HFFc6 (cell line): ENCODE data around the gene RAB38. TPM values are rescaled to one million over a fixed set of nuclear protein-coding genes. Genes with fewer than 3 reads are reported as not detected.

Experiments used
- DNase-seq: peaks from one replicate; pipeline ENCODE4 v3.0.0-alpha.2; 2018
- H3K27ac Mint-ChIP-seq: 2 replicates; pipeline ENCODE4 v1.8.0; 2020; ENCODE audit warnings: mild to moderate bottlenecking, mixed read lengths
- H3K27me3 Mint-ChIP-seq: 2 replicates; pipeline ENCODE4 v1.8.0; 2021; ENCODE audit warnings: mild to moderate bottlenecking, moderate library complexity, mixed read lengths; ENCODE audit not compliant: insufficient read depth
- H3K36me3 Mint-ChIP-seq: 2 replicates; pipeline ENCODE4 v1.8.0; 2021; ENCODE audit warnings: low read depth, mixed read lengths
- H3K4me1 Mint-ChIP-seq: 2 replicates; pipeline ENCODE4 v1.8.0; 2020; ENCODE audit warnings: low read depth, mixed read lengths
- H3K4me3 Mint-ChIP-seq: 2 replicates; pipeline ENCODE4 v1.8.0; 2020; ENCODE audit warnings: mild to moderate bottlenecking, moderate library complexity, mixed read lengths
- H3K9me3 Mint-ChIP-seq: 2 replicates; pipeline ENCODE4 v1.8.0; 2020; ENCODE audit warnings: mild to moderate bottlenecking, mixed read lengths
- CTCF ChIP-seq: fragments of 200-600 bp; sonication (generic); IDR thresholded peaks from 2 replicates; pipeline ENCODE4 v1.5.0; 2021; ENCODE audit warnings: antibody characterized with exemption, mild to moderate bottlenecking
- microRNA-seq: library from miRNA; unstranded; fragments of <30 nt; microRNA quantifications from one replicate; pipeline ENCODE4, GENCODE V29; 2019
- total RNA-seq, 6 experiments: library from RNA; stranded (reverse); fragmentation: NEBNext Ultra II Directional; extraction: Animal tissue kit (Norgen Biotek cat#: 25700); gene quantifications; 2 replicates in 1 of 6; 3 replicates in 5 of 6; pipeline ENCODE4 v1.2.3, GENCODE V29; 2021

The RAB38 gene
- total RNA-seq, 6 experiments from 2014 or later, result 0.55 to 2.4 (median 1.8) TPM

DNA sequence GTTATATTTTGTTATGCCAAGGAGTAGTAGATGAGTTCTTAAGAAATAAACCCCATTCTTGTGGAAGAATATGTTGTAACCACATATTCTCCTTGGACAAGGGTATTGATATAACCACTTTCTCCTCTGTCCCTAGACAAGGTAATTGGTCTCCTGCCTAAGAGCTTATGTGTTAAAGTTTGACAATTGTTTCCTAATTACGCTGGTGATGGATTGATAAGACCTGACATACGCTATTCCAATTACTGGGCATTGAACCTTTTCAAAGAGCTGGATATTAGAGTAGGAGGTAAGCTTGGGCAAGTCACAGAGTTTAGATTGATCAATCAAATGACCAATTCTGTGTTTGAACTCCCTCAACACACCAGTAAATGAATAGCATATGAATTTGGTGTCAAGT is 88.9 kb downstream of the RAB38 start:
- TF ChIP-seq CTCF, result no peak
- H3K4me1 Mint-ChIP-seq, result no peaks in the 10 kb centered on the region
- H3K9me3 Mint-ChIP-seq, result no peaks in the 10 kb centered on the region
- H3K27me3 Mint-ChIP-seq, result no peaks in the 10 kb centered on the region
- no peak for DNase-seq
- no peak overlapping the region for H3K4me3 Mint-ChIP-seq
- H3K36me3 Mint-ChIP-seq, result no peaks in the 10 kb centered on the region
- no peak overlapping the region for H3K27ac Mint-ChIP-seq

- Mint-ChIP-seq H3K9me3 (0 out of 2 replicates have a peak, but pooled peaks cover 3% of the 10 kb centered on the region), H3K4me1 (no peaks in the 10 kb centered on the region), H3K36me3 (no peaks in the 10 kb centered on the region), H3K27me3 (no peaks in the 10 kb centered on the region), H3K4me3 (no peak overlapping the region), H3K27ac (no peak overlapping the region)
- TF ChIP-seq CTCF, result no peak
- DNase-seq, result no peak
These were observed 104.8 kb downstream of the RAB38 start for GRCh38 chr11:88070437-88070836.

GRCh38 chr11:88068848-88069554 is 106.2 kb downstream of the RAB38 start:
- H3K9me3 Mint-ChIP-seq, result 0 out of 2 replicates have a peak, but pooled peaks cover 3% of the 10 kb centered on the region
- H3K27me3 Mint-ChIP-seq, result no peaks in the 10 kb centered on the region
- no peaks in the 10 kb centered on the region for H3K4me1 Mint-ChIP-seq
- no peaks in the 10 kb centered on the region for H3K36me3 Mint-ChIP-seq
- H3K27ac Mint-ChIP-seq, result no peak overlapping the region
- no peak for TF ChIP-seq CTCF
- no peak for DNase-seq
- H3K4me3 Mint-ChIP-seq, result no peak overlapping the region

GRCh38 chr11:88066090-88066489 is 109.2 kb downstream of the RAB38 start:
- Mint-ChIP-seq H3K27me3 (no peaks in the 10 kb centered on the region; the same call in 1 of the 2 replicates), H3K27ac (no peak overlapping the region), H3K9me3 (0 out of 2 replicates have a peak, but pooled peaks cover 3% of the 10 kb centered on the region), H3K4me1 (no peaks in the 10 kb centered on the region), H3K36me3 (no peaks in the 10 kb centered on the region), H3K4me3 (no peak overlapping the region)
- no peak for TF ChIP-seq CTCF
- DNase-seq, result no peak

DNA sequence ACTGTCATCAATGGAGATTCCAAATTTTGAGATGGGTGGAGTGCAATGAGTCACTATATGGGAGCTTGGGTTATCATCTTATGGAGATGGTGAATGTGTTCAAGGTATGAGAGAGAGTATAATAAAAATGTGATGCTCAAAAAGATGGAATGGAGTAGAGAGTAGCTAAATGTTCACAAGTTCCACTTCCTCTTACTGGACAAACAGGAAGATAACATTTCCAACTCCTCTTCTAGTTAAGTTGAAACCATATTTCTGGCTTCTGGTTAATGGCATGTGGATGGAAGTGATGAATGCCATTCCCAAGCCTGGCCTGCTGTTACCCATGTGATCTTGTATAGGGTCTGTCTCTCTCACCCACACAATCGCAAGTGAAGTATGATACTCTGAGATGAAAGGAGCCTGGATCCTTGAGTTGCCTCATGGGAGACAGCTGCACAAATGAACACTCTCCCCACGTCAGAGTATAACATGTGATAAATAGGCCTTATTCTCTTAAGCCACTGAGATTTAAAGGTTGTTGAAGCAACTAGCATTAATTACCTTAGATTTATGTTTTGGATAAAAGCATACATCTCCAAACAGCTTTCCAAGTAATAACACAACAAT is 111.0 kb downstream of the RAB38 start:
- no peaks in the 10 kb centered on the region; the same call in 1 of the 2 replicates for H3K27me3 Mint-ChIP-seq
- H3K4me3 Mint-ChIP-seq, result no peak overlapping the region
- no peaks in the 10 kb centered on the region for H3K36me3 Mint-ChIP-seq
- no peaks in the 10 kb centered on the region for H3K4me1 Mint-ChIP-seq
- no peak overlapping the region for H3K27ac Mint-ChIP-seq
- no peak for TF ChIP-seq CTCF
- H3K9me3 Mint-ChIP-seq, result no peaks in the 10 kb centered on the region
- DNase-seq, result no peak

Small RNA genes lying within 50 kb of the gene (microRNA-seq; reads per million reads assigned to microRNA genes)
- not detected for gene MIR3166

Other genes starting within 250 kb of the RAB38 start
- gene CTSC, start 162.3 kb upstream of the RAB38 start, total RNA-seq, result 100 to 1,000 TPM; 234 to 406 (median 384) TPM